Endometrial microvascular endothelial cells (primary cell): Measurements from ENCODE around the gene GPR37L1. TPM values are rescaled to one million over a fixed set of nuclear protein-coding genes. Genes with fewer than 3 reads are reported as not detected.
"Not testable (repeated sequence)": the region's sequence is repeated elsewhere in the genome, so short reads cannot be mapped to it uniquely, and the experiment has no call there.

ENCODE experiments used
- in situ Hi-C: cut with HindIII; loops from 2 replicates; pipeline ENCODE4 v1.10.0; 2017; ENCODE audit warnings: low sequenced_read_pairs, low pct_unique_long_range_greater_than_20kb; ENCODE audit errors: inconsistent ontology term
- total RNA-seq: library from RNA; depleted of rRNA; stranded (reverse); fragments of >200 nt; gene quantifications from one replicate; pipeline ENCODE4 v1.2.3, GENCODE V29; 2015; ENCODE audit errors: inconsistent ontology term

The GPR37L1 gene
- total RNA-seq, 1 donor from 2014 or later, result not detected

DNA sequence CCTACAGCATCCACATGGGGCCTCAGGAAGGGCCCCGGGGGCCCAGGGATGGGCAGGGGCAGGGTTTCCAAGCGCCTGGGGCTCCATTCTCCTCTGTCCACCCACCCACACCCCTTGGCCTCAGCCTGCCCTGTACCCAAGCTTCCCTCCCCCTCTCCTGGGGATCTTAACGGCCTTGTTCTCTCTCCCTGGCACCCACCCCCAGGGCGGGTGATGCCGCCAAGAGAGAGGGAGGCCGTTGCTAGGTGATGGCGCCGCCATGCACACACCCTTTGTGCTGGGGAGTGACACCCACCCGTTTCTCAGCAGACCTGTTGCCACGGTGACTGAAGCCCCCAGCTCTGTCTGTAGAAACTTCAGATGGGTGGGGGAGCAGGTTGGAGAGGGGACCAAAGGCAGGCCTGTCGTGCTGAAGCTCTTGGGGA lies 7.6 kb downstream of the GPR37L1 start:
- in situ Hi-C loops, result no loop called here

DNA sequence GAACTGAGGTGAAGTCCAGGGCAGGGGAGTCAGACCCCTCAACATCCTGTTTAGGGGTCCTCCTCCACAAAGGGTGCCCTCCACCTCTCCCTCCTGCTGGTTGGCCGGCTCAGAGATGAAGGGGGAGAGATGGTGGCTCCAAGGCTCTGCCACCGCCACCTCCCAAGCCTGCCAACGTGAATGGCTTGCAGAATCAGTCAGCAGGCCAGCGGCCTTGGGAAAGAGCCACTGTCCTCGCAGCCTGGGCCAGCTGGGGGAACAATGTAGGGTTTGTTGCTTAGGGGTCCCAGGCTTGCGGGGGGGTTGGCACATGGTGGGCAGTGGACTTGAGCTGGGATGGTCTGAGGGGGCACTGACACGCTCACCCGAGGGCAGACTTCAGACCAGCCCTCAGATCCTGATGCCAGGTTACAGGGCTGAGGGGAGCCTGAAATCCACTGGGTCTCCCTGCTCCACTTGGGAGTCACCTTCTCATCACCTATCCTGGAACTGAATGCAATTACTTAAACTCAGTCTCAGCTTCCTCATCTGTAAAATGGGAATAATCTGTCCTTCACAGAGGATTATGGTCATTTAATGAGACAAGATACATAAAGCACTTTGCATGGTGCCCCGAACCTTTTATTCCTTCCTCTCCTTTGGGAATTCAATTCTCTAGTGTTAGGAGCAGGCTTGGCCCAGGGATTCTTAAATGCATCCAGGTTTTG lies 8.3 kb downstream of the GPR37L1 start:
- in situ Hi-C loops, result no loop called here

DNA sequence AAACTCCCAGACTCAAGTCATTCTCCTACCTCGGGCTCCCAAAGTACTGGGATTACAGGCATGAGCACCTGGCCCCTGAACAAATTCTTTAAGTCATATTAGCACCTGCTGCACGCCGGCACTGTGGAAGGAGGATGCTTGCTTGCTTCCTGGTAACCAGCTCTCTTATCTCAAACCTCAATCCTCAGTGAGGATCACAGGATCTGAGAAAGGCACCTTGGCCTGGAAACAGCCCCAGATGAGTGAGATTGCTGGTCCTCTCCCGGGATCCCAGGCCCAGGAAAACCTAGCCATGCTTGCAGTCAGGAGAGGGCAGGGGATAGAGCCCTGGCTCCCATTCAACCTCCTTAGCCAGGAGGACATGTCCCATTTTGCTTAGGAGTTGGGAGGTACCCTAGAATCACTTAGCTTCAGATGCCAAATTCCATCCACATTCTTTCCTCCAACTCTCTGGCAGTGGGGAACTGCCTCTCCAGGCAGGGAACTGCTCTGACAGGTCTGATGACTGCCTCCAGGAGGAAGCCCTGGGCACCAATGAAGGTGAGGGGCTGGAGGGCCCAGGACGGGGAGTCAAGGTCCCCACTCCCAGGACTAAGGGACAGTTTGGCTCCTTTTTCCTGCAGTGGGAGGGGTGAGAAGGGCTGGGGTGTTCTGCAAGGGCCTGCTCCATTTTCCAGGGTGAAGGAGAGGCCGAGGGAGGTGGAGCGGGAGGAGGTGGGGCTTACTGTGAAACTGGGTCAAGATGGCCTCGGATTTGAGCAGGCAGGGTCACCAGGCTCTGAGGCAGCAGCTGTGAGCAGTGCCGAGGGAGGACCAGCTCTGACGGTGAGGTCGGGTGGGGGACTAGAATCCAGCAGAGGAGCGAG lies 9.5 kb downstream of the GPR37L1 start:
- in situ Hi-C loops, result no loop called here

DNA sequence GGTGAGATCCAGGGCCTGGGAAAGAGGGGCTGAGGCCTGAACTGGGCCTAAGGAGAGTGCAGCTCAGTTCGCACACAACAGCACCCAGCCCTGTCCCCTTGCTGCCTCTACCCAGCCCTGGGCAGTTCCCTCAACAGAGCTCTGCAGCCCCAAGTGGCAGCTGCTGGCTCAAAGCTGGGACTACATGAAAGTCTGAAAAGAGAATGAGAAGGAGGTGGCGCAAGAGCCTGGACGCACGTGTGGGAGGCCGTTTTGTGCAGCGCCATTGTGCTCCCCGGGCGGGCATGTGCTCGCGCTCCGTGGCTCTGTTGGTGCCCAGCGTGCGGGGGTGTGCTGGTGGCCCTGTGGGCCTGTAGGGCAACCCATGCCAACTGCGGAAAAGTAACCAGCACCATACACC lies 10.3 kb downstream of the GPR37L1 start:
- in situ Hi-C loops, result no loop called here

DNA sequence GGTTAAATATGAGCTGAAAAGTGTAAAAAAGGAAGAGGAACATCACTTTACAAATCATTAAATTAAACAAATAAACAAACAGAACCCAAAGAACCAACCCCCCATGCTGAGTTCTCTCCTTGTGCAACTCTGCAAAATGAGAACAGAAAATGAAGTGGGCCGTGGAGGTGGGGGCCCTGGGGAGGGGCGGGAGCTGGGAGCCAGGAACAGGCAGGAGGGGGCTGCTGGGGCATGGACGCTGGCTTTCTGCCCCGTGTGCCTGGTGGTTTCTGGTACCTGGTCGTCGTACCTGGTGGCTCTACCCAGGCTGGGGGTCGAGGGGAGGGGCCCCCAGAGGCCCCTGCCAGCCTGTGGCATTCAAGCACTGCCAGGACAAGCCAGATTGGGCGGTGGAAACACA lies 10.8 kb downstream of the GPR37L1 start:
- in situ Hi-C loops, result no loop called here

DNA sequence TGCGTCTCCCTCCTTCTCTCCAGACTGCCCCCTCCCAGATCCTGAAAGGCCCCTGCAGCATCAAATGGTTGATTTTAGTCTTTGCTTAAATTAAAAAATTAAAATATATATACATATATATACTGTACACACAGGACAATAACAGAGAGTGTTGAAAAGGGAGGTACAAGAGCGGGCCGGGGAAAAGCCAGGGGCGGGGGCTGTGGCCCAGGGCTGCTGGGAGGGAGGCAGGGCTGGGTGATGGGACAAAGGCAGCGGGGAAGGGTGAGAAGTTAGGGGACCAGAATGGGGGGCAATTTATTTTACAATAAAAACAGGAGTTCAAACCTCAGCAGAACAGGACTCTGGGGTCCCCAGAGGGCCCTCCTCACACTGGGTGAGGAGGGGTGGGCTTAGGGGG lies 11.3 kb downstream of the GPR37L1 start:
- in situ Hi-C loops, result no loop called here

DNA sequence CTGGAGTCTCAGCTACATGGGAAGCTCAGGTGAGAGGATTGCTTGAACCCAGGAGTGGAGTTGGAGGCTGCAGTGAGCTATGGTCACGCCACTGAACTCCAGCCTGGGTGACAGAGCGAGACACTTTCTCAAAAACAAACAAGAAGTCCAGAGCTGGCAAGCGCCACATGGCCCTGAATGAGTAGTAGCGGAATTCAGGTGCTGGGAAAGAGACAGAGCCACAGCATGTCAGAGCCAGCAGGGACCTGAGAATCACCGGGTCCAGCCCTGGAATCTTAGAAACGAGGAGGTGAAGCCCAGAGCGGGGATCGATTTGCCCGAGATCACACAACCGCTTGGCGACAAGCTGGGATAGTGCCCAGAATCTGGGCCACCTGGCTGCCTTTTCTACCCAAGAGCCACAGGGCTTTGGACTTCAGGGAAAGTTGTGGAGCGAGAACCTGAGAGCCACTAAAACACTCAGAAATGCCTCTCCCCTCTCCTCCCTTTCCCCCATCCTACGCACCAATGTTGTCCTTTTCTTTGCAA lies 12.0 kb downstream of the GPR37L1 start:
- in situ Hi-C loops, result no loop called here

DNA sequence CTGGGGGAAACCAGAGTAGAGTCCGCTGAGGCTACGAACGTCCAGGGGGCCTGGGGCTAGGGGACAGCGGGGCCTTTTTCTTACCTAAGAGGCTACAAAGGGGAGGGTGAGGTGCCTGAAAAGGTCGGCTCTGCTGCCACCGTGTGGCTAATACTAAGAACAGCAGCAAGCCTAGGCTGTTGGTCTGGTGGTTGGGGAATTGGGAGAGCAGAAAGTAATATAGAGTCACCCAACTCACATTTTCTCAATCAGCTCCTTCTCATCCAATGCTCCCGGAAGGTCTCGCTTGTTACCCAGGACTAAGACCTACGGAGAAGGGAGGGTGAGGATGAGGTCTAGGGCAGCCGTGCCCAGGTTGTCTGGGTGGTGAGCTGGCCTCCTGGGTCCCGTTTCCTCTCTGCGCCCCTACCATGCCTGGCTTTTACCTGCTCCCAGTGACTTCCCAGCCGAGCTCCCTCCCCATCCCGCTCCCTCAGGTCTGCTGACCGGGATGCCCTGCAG lies 12.6 kb downstream of the GPR37L1 start:
- in situ Hi-C loops, result no loop called here

DNA sequence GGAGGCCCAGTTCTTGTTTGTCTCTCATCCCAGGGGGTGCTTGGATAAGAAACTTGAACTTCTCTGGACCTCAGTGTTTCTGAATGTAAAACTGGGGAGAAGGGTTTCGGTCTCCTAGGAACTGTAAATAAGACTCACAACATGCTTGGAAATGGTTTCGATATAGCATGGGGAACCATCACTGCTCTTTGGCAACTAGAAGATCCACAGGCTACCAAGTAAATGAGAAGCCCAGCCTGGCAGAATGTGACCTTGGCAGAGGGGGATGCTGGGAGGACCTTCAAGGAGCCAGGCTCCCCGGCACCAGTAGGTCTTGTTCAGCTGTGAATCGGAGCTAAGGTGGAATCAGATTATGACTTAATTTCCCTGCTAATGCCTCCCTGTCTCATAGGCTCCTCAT lies 18.1 kb downstream of the GPR37L1 start:
- in situ Hi-C loops, result no loop called here

DNA sequence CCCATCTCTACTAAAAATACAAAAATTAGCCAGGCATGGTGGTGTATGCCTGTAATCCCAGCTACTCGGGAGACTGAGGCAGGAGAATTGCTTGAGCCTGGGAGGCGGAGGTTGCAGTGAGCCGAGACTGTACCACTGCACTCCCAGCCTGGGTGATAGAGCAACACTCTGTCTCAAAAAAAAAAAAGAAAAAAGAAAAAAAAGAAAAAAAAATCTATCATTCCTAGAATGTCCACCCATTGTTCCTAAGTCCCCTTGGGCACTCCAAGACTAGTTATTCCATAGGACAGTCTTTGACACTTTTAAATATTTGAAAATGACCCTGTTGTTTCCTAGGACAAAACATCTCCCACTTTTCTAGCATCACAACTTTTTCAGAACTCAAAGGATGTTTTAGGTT lies 18.8 kb downstream of the GPR37L1 start:
- in situ Hi-C loops, result not testable (repeated sequence)

DNA sequence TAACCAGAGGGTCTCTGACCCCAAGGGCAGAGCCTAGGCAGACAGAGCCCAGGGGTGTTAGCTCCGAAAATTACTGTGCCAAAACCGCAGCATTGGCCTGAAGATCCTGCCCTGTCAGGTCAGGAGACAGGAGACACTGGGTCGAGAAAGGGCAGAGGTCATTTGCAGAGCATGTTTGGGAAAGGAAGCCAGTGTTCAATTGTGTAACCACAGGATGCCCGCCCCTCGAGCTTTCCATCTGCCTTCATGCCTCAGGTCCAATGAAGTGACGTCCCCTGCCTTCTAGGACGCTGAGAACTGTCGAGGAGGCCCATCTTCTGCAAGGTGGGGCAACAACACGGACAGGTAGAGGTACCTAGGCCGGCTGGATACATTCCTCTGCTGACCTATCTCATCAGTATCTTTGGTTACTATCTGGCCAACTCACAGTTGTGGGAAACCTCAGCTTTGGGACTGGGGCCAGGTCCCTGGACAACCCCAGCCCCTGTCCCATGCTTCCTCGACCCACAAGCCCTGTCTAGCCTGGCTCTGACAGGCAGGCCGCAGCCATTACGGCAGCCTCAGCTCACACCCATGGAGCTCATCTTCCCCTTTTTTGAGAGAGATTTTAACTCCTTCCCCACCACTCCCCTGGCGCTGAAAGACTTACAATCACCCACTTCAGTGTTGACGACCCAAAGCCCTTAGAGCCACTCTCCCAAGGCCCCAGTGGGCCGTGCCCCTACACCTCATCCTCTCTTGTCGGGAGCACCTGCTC lies 20.5 kb downstream of the GPR37L1 start:
- in situ Hi-C loops, result no loop called here

DNA sequence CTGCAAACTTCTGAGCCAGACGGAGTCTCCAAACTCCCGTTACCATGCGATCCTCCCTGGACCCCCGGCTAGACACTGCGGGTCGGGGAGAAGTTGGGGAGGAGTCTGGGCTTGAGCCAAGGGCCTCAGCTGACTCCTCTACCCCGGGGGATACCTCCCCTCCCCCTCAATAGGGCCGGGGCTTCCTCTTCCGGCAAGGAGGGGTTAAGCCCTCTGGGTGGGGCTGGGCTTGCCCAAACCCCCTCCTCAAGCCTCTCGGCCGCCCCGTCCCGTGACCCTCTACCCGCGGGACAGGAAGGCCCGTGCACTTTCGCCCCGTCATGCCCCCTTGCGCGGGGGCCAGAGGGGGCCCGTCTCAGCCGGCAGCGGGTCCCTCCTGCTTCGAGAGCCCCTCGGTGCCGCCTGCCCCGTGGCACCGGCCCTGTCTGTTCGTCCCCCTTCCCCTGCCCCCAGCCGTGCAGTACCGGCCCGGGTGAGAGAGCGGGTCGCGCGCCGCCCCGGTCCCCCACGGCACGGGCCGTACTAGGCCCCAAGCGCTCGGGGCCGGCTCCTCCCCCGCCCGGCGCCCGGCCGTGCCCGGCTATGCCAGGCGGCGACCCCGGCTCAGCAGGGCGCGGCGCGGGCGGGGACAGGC lies 21.2 kb downstream of the GPR37L1 start:
- in situ Hi-C loops, result no loop called here

DNA sequence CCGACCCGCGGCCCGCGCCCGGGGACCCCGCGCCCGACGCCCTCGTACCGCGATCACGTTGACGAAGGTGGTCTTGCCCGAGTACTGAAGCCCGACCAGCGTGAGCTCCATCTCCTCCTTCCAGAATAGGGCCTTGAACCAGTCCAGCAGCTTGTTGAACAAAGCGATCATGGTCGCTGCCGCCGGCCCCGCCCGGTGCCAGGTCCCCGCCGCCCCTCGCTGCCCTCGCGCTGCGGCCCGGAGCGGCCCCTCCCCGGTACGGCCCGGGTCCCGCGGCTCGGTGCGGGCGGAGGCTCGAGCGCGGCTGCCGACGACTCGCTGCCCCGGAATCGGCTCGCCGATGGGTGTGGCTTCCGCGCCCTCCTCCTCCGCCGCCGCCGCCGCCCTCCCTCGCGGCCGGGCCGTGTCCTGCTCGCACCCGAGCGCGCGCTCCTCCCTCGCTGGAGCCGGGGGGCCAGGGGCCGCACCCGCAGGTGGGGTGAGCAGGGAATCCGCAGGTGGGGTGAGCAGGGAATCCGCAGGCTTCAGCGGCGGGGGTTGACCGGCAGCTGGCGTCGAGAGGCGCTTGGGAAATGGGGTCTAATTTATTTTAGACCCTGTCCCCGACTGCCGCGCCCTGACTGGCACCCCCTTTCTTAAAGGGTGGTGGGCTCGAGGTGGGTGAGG lies 21.8 kb downstream of the GPR37L1 start, which contains the start of gene ARL8A:
Gene ARL8A (minus strand): TSS at position 336 of the 666 bp plus-strand sequence. CDS start 165 bp downstream, at position 171.
- in situ Hi-C loops, result no loop called here

DNA sequence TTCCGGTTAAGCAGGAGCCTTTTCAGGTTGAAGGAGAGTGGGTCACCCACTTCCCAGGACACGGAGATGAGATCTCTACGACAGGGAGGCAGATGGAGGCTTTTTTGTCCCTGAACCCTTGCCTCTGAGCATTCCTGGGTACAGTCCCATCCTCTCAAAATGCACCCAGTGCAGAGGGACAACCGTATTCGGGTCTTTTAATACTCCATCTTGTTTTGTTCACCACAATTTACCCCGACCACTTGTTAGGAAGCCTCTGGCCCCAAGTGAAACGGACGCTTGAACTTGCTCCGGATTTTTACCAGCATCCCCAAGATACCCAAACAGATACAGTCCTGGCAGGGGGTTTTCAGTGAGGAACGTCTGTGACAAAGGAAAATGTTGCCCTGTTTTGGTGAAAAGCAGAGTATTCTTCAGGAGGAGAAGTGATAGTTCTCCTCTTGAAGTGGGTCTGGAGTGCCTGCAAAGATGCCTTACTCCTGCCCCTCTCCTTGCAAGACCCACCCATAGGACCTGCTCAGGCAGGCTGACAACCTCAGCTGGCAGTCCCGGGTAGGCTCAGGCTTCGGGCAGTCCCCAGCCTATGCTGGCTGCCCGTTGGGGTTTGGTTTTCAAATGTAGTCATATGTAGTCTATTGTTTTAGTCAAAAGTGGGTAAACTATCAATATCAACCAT lies 22.5 kb downstream of the GPR37L1 start:
- in situ Hi-C loops, result no loop called here

DNA sequence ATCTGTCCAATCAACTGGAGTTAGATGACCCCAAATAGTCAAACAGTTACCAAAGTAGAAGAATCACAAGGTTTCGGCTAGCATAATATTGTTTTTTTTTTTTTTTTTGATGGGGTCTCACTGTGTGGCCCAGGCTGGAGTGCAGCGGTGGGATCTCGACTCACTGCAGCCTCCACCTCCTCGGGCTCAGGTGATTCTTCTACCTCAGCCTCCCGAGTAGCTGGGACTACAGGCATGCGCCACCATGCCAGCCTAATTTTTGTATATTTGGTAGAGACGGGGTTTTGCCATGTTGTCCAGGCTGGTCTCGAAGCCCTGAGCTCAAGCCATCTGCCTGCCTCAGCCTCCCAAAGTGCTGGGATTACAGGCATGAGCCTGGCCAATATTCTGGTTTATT lies 23.0 kb downstream of the GPR37L1 start:
- in situ Hi-C loops, result not testable (repeated sequence)

DNA sequence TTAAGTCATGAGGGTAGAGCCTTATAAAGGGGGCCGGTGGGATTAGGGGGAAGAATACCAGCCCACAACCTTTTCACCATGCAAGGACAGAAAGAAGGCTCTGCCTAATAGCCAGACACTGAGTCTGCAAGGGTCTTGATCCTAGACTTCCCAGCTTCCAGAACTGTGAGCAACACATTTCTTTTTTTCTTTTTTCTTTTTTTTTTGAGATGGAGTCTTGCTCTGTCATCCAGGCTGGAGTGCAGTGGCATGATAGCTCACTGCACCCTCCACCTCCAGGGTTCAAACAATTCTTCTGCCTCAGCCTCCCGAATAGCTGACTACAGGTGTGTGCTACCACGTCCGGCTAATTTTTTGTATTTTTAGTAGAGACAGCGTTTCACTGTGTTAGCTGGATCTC lies 23.6 kb downstream of the GPR37L1 start:
- in situ Hi-C loops, result no loop called here

DNA sequence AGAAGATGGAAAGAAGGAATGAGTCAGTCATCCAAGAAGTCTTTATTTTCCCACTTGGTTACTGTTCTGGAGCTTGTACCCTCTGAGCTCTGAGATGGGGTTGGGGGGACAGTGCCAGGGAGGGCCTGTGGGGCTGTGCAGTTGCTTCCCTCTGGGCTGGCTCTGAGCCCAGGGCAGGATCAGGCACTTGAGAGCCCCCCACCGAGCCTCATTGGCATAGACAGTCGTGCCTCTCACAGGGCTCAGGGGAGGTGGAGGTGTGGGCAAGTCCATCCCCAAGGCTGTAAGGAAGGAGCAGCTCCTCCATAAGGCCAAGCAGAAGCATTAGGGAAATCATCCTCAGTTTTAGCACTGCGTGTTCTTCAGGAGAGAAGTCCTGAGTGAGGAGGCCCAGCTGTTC lies 24.3 kb downstream of the GPR37L1 start:
- in situ Hi-C loops, result no loop called here

DNA sequence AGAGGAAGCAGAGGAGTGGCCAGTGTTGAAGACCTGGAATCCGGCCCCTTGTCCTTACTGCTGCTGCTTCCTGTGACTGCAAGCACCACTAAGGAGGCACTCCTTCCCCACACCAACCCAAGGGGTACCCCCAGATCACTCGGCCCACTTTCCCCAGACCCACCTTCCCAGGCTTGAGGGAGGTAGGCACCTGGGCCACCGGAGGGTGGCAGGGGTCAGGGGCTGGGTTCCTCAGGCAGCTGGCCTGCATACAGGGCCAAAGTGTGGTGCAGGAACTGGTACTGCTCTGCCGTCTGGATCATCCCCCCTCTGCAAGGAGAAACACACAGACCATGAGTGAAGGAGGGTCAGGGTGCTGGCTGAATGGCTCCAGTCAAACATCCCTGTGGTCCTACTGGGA lies 25.7 kb downstream of the GPR37L1 start:
- in situ Hi-C loops, result no loop called here
